Measurements from ENCODE around the gene POPDC3.

Gene POPDC3

GRCh38 chr6:105151644-105152043 is 28.2 kb downstream of the POPDC3 start:
- no peak for TF ChIP-seq CTCF (IDR thresholded peaks at IDR 0.05; ENCODE audit: insufficient read depth, low read length, missing control alignments)
- no peak overlapping the region for H3K4me3 ChIP-seq (ENCODE audit: low read depth, low read length)
- DNase-seq (ENCODE audit: low read depth, low spot score): no peak
- ChIA-PET POLR2A (no interaction called here), CTCF (interaction anchor here (0.8 to 1.2 kb wide), 2 partner anchors 15 to 64 kb away, joined by 3 read pairs; a partner anchor contains a TSS)

GRCh38 chr6:105138141-105138540 is 41.7 kb downstream of the POPDC3 start:
- POLR2A ChIA-PET: interaction anchor here (0.6 kb wide), 1 partner anchor 9 kb away, joined by 3 read pairs; no protein-coding TSS in a partner anchor
- no peak for TF ChIP-seq CTCF (IDR thresholded peaks at IDR 0.05; ENCODE audit: insufficient read depth, low read length, missing control alignments)
- no peak overlapping the region for H3K4me3 ChIP-seq (ENCODE audit: low read depth, low read length)
- CTCF ChIA-PET: no interaction called here
- DNase-seq (ENCODE audit: low read depth, low spot score): no peak

- no peak for TF ChIP-seq CTCF (IDR thresholded peaks at IDR 0.05; ENCODE audit: insufficient read depth, low read length, missing control alignments)
- peak overlapping the region; percentile 74 for H3K4me3 ChIP-seq (ENCODE audit: low read depth, low read length)
- POLR2A ChIA-PET: no interaction called here
- CTCF ChIA-PET: interaction anchor here (0.7 to 2.0 kb wide), 7 partner anchors 11 to 265 kb away, joined by 3 to 22 read pairs (median 6); partner anchors contain the start of gene PREP
- no peak for DNase-seq (ENCODE audit: low read depth, low spot score)
Measured at GRCh38 chr6:105137388-105137787, 42.4 kb downstream of the POPDC3 start.

GRCh38 chr6:105136431-105137350 is 43.1 kb downstream of the POPDC3 start:
- POLR2A ChIA-PET: no interaction called here

GRCh38 chr6:105135907-105136430 is 43.8 kb downstream of the POPDC3 start:
- DNase-seq (ENCODE audit: low read depth, low spot score): no peak
- CTCF ChIA-PET: interaction anchor here (1.0 to 2.0 kb wide), 16 partner anchors 12 to 290 kb away, joined by 3 to 22 read pairs (median 4); partner anchors contain the start of gene PREP
- POLR2A ChIA-PET: no interaction called here
- no peak for TF ChIP-seq CTCF (IDR thresholded peaks at IDR 0.05; ENCODE audit: insufficient read depth, low read length, missing control alignments)
- H3K4me3 ChIP-seq (ENCODE audit: low read depth, low read length): peak overlapping the region; percentile 74

More at GRCh38 chr6:105136431-105137350, 43.1 kb downstream of the POPDC3 start:
- CTCF ChIA-PET: interaction anchor here (0.7 to 2.0 kb wide), 19 partner anchors 8 to 289 kb away, joined by 3 to 22 read pairs (median 4); partner anchors contain the start of gene PREP
- DNase-seq (ENCODE audit: low read depth, low spot score): no peak
- TF ChIP-seq CTCF (IDR thresholded peaks at IDR 0.05; ENCODE audit: insufficient read depth, low read length, missing control alignments): peak; percentile 47
- H3K4me3 ChIP-seq (ENCODE audit: low read depth, low read length): peak overlapping the region; percentile 74

GRCh38 chr6:105135056-105135455 is 44.8 kb downstream of the POPDC3 start:
- H3K4me3 ChIP-seq (ENCODE audit: low read depth, low read length): peak overlapping the region; percentile 20; the same call in 1 of the 2 replicates
- peak; percentile 14 for TF ChIP-seq CTCF (IDR thresholded peaks at IDR 0.05; ENCODE audit: insufficient read depth, low read length, missing control alignments)
- no peak for DNase-seq (ENCODE audit: low read depth, low spot score)
- ChIA-PET CTCF (interaction anchor here (0.8 to 1.0 kb wide), 3 partner anchors 14 to 268 kb away, joined by 3 to 4 read pairs (median 4); partner anchors contain the start of gene PREP), POLR2A (no interaction called here)
